ENCODE measurements around the gene ERGIC1. TPM values are rescaled to one million over a fixed set of nuclear protein-coding genes. Genes with fewer than 3 reads are reported as not detected.

Gene ERGIC1
- total RNA-seq, 1 donor, result 109 TPM

Small RNA genes lying within 50 kb of the gene (small RNA-seq; reads per million reads assigned to genes)
- gene AC022217.4, result not detected

Other genes with a start within 250 kb of the ERGIC1 start
- 0.29 and 0.36 TPM in 2 replicates for gene NEURL1B, start 193.0 kb upstream of the ERGIC1 start, total RNA-seq
- gene DUSP1, start 63.1 kb upstream of the ERGIC1 start, total RNA-seq, result 69.2 and 74.6 TPM in 2 replicates
- gene RPL26L1, start 125.2 kb downstream of the ERGIC1 start, total RNA-seq, result 40.4 and 43.8 TPM in 2 replicates
- gene ATP6V0E1, start 149.5 kb downstream of the ERGIC1 start, total RNA-seq, result 177 and 181 TPM in 2 replicates
- gene CREBRF, start 222.1 kb downstream of the ERGIC1 start, total RNA-seq, result 35.8 and 38.3 TPM in 2 replicates

Measured in osteoblast (primary cell).